ENCODE data around the gene VPS13A. TPM values are rescaled to one million over a fixed set of nuclear protein-coding genes. Genes with fewer than 3 reads are reported as not detected.

Gene VPS13A
- total and polyA plus RNA-seq, 4 donors: 3.7 to 58.3 (median 19.7) TPM

DNA sequence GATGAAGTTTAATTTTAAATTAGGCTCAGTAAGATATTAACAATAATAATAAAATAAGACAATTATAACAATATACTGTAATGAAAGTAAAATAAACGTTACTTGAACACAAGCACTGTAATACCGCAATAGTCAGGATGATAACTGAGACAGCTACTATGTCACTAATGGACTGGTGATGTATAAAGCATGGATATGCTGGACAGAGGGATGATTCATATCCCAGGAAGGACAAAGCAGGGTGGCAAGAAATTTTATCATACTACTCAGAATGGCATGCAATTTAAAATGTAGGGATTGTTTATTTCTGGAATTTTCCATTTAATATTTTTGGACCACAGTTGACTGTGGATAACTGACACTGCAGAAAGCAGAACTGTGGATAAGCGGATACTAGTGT is 196.9 kb downstream of the VPS13A start:
- TF ChIP-seq, protein P1, sequence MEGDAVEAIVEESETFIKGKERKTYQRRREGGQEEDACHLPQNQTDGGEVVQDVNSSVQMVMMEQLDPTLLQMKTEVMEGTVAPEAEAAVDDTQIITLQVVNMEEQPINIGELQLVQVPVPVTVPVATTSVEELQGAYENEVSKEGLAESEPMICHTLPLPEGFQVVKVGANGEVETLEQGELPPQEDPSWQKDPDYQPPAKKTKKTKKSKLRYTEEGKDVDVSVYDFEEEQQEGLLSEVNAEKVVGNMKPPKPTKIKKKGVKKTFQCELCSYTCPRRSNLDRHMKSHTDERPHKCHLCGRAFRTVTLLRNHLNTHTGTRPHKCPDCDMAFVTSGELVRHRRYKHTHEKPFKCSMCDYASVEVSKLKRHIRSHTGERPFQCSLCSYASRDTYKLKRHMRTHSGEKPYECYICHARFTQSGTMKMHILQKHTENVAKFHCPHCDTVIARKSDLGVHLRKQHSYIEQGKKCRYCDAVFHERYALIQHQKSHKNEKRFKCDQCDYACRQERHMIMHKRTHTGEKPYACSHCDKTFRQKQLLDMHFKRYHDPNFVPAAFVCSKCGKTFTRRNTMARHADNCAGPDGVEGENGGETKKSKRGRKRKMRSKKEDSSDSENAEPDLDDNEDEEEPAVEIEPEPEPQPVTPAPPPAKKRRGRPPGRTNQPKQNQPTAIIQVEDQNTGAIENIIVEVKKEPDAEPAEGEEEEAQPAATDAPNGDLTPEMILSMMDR (IDR thresholded peaks at IDR 0.05; ENCODE audit: control extremely low read depth, extremely low read depth): no peak
- Histone ChIP-seq H3K4me3 (no peak overlapping the region), H3K9me3 (ENCODE audit: control insufficient read depth in 4 of 4, insufficient read depth in 3 of 4, low read length in 3 of 4) (no peaks in the 10 kb centered on the region), H3K27ac (ENCODE audit: low read depth in 1 of 2, low read length in 1 of 2) (no peak overlapping the region), H3K4me1 (ENCODE audit: control insufficient read depth in 5 of 5, insufficient read depth in 5 of 5, low read length in 5 of 5) (no peaks in the 10 kb centered on the region), H3K36me3 (ENCODE audit: control insufficient read depth in 4 of 4, insufficient read depth in 4 of 4, low read length in 4 of 4) (peaks cover 0 to 11% (median 3%) of the 10 kb centered on the region in 4 donors), H3K9ac (ENCODE audit: insufficient read depth in 1 of 2, low read length in 2 of 2) (no peak overlapping the region), H3K27me3 (ENCODE audit: control insufficient read depth in 3 of 3, insufficient read depth in 3 of 3, low read length in 2 of 3) (no peaks in the 10 kb centered on the region)
- DNase-seq (no peak), ATAC-seq (ENCODE audit: insufficient read depth, low FRiP score) (no peak)
- WGBS, 2 donors: 95 to 96% methylated on average over 3 of the region's 3 CpGs

DNA sequence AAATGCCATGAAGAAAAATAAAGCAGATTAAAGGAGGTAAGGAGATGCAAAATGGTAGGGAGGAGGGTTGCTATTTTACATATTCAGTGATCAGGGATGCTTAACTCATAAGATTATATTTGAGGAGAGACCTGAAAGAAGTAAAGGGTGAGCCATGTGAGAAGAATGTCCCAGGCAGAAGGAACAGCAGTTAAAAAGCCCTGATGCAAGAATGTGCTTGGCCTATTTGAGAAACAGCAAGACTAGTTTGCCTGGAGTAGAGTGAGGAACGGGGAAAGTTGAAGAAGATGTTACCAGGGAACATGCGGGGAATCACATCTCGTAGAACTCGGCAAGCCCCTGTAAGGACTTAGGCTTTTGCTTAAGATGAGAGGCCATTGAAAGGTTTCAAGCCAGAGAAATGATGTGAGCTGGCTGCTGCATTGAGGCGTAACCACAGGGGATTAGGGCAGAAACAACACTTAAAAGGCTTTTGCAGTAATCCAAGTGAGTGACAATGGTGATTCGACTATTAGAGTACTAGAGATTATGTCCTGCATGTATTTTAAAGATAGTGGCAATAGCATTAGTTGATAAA is 198.7 kb downstream of the VPS13A start:
- Histone ChIP-seq H3K36me3 (ENCODE audit: control insufficient read depth in 4 of 4, insufficient read depth in 4 of 4, low read length in 4 of 4) (peaks cover 0 to 7% (median 3%) of the 10 kb centered on the region in 4 donors), H3K27me3 (ENCODE audit: control insufficient read depth in 3 of 3, insufficient read depth in 3 of 3, low read length in 2 of 3) (no peaks in the 10 kb centered on the region), H3K9ac (ENCODE audit: insufficient read depth in 1 of 2, low read length in 2 of 2) (no peak overlapping the region), H3K4me3 (no peak overlapping the region), H3K9me3 (ENCODE audit: control insufficient read depth in 4 of 4, insufficient read depth in 3 of 4, low read length in 3 of 4) (no peaks in the 10 kb centered on the region), H3K27ac (ENCODE audit: low read depth in 1 of 2, low read length in 1 of 2) (no peak overlapping the region), H3K4me1 (ENCODE audit: control insufficient read depth in 5 of 5, insufficient read depth in 5 of 5, low read length in 5 of 5) (no peaks in the 10 kb centered on the region)
- ATAC-seq (ENCODE audit: insufficient read depth, low FRiP score) (no peak), DNase-seq (no peak)
- TF ChIP-seq, protein P1 (IDR thresholded peaks at IDR 0.05; ENCODE audit: control extremely low read depth, extremely low read depth): no peak
- WGBS, 2 donors: 96 to 98% methylated on average over 6 of the region's 6 CpGs

DNA sequence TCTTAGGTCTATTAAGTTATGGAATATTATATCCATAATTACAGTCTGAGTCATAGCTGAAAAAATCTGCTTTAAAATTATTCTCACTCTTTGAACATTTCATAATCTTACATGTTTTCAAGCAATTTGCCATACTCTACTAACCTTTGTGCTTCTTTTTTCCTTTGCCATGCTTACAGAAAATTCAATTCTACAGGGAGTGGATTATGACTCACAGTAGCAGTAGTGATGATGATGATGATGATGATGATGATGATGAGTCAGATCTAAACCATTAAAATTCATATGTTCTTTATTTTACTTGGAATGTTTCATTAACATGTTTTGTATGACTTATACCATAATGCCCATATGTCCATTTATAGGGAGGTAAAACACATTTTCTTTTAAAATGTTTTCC is 207.1 kb downstream of the VPS13A start:
- Histone ChIP-seq H3K27ac (ENCODE audit: low read depth in 1 of 2, low read length in 1 of 2) (no peak overlapping the region), H3K27me3 (ENCODE audit: control insufficient read depth in 3 of 3, insufficient read depth in 3 of 3, low read length in 2 of 3) (no peaks in the 10 kb centered on the region), H3K4me3 (no peak overlapping the region), H3K36me3 (ENCODE audit: control insufficient read depth in 4 of 4, insufficient read depth in 4 of 4, low read length in 4 of 4) (peaks cover 0 to 4% (median 2%) of the 10 kb centered on the region in 4 donors), H3K9me3 (ENCODE audit: control insufficient read depth in 4 of 4, insufficient read depth in 3 of 4, low read length in 3 of 4) (no peaks in the 10 kb centered on the region), H3K9ac (ENCODE audit: insufficient read depth in 1 of 2, low read length in 2 of 2) (no peak overlapping the region), H3K4me1 (ENCODE audit: control insufficient read depth in 5 of 5, insufficient read depth in 5 of 5, low read length in 5 of 5) (no peaks in the 10 kb centered on the region)
- DNase-seq (no peak), ATAC-seq (ENCODE audit: insufficient read depth, low FRiP score) (no peak)
- TF ChIP-seq, protein P1 (IDR thresholded peaks at IDR 0.05; ENCODE audit: control extremely low read depth, extremely low read depth): no peak

DNA sequence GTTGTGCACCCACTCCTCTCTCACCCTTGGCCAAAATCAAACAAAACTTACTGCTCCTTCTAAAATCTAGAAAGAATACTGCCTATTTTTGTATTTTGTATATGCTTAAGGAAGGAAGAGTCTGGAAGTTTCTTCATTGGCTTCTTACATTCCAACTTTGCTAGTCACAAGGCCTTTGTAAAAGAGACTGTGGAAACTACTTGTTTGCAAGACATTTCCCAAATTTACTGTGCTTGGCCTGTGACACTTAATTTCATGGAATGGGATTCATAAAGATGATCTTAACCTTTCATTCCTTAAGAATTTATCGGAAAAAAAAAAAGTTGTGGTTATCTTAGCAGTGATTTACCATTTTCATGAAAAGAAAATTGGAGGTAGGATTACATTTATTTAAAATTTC is 208.9 kb downstream of the VPS13A start:
- H3K4me3 ChIP-seq: no peak overlapping the region
- ATAC-seq (ENCODE audit: insufficient read depth, low FRiP score) (no peak), DNase-seq (no peak)
- WGBS, 2 donors: 24 to 58% methylated on average over 1 of the region's 1 CpG
- no peaks in the 10 kb centered on the region for H3K27me3 ChIP-seq (ENCODE audit: control insufficient read depth in 3 of 3, insufficient read depth in 3 of 3, low read length in 2 of 3)
- H3K4me1 ChIP-seq (ENCODE audit: control insufficient read depth in 5 of 5, insufficient read depth in 5 of 5, low read length in 5 of 5): no peaks in the 10 kb centered on the region
- no peak overlapping the region for H3K9ac ChIP-seq (ENCODE audit: insufficient read depth in 1 of 2, low read length in 2 of 2)
- TF ChIP-seq, protein P1 (IDR thresholded peaks at IDR 0.05; ENCODE audit: control extremely low read depth, extremely low read depth): no peak
- no peak overlapping the region for H3K27ac ChIP-seq (ENCODE audit: low read depth in 1 of 2, low read length in 1 of 2)
- H3K36me3 ChIP-seq (ENCODE audit: control insufficient read depth in 4 of 4, insufficient read depth in 4 of 4, low read length in 4 of 4): peaks cover 0 to 2% (median 0%) of the 10 kb centered on the region in 4 donors
- H3K9me3 ChIP-seq (ENCODE audit: control insufficient read depth in 4 of 4, insufficient read depth in 3 of 4, low read length in 3 of 4): no peaks in the 10 kb centered on the region

All from lung (tissue), 12 donors.